ENCODE data around the gene CCDC188.

The CCDC188 gene

DNA sequence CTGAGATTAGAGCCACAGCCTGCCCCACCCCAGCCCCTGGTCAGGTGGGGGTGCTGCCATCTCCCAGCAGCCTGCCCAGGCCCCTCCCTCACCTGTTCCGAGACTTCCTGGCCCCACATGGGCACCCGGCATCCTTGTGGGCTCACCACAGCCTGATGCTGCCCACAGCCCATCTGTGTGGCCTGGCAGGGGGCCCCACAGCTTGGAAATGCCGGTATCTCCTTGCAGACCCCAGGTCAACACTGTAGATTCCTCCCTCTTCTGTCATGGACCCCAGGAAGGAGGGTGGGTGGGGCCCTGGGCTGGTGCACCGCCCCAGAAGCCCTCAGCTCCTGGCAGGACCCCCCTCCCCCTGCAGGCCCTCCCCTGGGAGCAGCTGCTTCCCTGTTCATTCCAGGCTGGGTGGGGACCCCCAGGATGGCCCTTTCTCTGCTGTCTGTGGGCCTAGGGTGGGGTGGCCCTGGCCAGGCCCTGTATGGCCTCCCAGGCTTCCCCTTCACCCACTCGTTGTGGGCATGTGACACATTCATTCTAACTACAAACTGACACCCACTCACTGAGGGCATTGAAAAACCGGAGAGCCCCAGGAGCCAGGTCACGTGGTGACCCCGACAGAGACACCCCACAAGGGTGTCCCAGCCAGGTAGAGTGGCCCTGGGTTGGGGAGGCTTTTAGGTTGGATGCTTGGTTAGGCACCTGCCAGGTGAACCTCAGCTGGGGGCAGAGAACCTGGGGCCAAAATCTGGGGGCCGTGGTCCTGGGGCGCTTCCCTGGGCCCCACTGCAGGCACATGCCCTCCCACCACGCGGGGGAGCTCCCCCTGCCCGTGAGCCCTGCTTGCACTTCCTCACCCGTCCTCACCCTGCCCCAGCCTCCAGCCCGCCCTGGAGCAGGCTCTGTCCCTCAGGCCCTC lies 44.1 kb upstream of the CCDC188 start:
- TF ChIP-seq GABPA (IDR thresholded peaks at IDR 0.05; ENCODE audit: low read depth) (no peak), SPI1 (IDR thresholded peaks at IDR 0.05; ENCODE audit: borderline replicate concordance, low read depth) (no peak), POLR2AphosphoS5 (IDR thresholded peaks at IDR 0.05; ENCODE audit: low read depth) (no peak)
- TF ChIP-seq, protein P1, sequence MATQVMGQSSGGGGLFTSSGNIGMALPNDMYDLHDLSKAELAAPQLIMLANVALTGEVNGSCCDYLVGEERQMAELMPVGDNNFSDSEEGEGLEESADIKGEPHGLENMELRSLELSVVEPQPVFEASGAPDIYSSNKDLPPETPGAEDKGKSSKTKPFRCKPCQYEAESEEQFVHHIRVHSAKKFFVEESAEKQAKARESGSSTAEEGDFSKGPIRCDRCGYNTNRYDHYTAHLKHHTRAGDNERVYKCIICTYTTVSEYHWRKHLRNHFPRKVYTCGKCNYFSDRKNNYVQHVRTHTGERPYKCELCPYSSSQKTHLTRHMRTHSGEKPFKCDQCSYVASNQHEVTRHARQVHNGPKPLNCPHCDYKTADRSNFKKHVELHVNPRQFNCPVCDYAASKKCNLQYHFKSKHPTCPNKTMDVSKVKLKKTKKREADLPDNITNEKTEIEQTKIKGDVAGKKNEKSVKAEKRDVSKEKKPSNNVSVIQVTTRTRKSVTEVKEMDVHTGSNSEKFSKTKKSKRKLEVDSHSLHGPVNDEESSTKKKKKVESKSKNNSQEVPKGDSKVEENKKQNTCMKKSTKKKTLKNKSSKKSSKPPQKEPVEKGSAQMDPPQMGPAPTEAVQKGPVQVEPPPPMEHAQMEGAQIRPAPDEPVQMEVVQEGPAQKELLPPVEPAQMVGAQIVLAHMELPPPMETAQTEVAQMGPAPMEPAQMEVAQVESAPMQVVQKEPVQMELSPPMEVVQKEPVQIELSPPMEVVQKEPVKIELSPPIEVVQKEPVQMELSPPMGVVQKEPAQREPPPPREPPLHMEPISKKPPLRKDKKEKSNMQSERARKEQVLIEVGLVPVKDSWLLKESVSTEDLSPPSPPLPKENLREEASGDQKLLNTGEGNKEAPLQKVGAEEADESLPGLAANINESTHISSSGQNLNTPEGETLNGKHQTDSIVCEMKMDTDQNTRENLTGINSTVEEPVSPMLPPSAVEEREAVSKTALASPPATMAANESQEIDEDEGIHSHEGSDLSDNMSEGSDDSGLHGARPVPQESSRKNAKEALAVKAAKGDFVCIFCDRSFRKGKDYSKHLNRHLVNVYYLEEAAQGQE (IDR thresholded peaks at IDR 0.05; ENCODE audit: insufficient replicate concordance, low read depth): no peak
- TF ChIP-seq, protein P2, sequence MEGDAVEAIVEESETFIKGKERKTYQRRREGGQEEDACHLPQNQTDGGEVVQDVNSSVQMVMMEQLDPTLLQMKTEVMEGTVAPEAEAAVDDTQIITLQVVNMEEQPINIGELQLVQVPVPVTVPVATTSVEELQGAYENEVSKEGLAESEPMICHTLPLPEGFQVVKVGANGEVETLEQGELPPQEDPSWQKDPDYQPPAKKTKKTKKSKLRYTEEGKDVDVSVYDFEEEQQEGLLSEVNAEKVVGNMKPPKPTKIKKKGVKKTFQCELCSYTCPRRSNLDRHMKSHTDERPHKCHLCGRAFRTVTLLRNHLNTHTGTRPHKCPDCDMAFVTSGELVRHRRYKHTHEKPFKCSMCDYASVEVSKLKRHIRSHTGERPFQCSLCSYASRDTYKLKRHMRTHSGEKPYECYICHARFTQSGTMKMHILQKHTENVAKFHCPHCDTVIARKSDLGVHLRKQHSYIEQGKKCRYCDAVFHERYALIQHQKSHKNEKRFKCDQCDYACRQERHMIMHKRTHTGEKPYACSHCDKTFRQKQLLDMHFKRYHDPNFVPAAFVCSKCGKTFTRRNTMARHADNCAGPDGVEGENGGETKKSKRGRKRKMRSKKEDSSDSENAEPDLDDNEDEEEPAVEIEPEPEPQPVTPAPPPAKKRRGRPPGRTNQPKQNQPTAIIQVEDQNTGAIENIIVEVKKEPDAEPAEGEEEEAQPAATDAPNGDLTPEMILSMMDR (IDR thresholded peaks at IDR 0.05; ENCODE audit: insufficient read depth, low read length): no peak
- H3K27ac ChIP-seq (replicated peaks): no peak overlapping the region
- no peak for DNase-seq (ENCODE audit: low read depth in 1 of 2, low spot score in 1 of 2)
- H3K4me3 ChIP-seq (replicated peaks; ENCODE audit: insufficient read depth, low read length): no peak overlapping the region
- no peaks in the 10 kb centered on the region for H3K27me3 ChIP-seq (ENCODE audit: insufficient read depth, poor library complexity, severe bottlenecking)

DNA sequence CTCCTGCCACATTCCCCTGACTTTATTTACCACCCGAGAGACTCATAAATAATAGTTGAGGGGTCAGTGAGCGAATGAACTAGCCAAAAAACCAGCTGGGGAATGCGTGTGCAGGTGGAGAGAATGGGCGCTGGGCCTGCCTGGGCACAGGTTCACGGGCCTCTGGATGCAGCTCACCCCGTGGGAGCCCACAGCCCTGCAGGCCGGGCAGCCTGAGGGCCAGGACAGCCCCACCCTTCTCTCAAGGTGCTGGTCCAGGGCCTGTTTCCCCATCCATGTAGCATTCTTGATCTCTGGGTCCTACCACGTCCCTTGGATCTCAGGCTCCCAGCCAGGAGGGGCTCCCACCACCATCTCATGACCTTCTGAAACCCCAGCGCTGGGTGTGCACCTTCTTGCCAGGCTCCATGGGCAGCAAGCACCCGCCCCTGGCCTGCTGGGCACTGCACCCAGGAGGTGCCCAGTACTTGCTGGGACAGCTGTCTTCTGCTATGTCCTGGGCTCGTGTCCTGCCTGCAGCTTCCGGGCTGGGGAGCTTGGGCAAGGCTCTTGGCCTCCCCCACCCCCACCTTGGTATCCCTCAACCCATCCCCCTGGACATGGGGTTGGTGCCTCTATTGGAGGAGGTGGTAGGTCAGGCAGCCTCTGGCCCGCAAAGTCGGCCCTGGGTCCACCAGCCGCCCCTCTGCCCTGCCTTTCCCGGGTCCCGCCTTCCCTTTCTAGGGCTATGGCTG lies 43.1 kb upstream of the CCDC188 start:
- Histone ChIP-seq H3K4me3 (replicated peaks; ENCODE audit: insufficient read depth, low read length) (no peak overlapping the region), H3K27me3 (ENCODE audit: insufficient read depth, poor library complexity, severe bottlenecking) (no peaks in the 10 kb centered on the region), H3K27ac (replicated peaks) (no peak overlapping the region)
- no peak for DNase-seq (ENCODE audit: low read depth in 1 of 2, low spot score in 1 of 2)
- TF ChIP-seq, protein P1 (IDR thresholded peaks at IDR 0.05; ENCODE audit: insufficient replicate concordance, low read depth): no peak
- TF ChIP-seq SPI1 (IDR thresholded peaks at IDR 0.05; ENCODE audit: borderline replicate concordance, low read depth) (no peak), POLR2AphosphoS5 (IDR thresholded peaks at IDR 0.05; ENCODE audit: low read depth) (no peak), GABPA (IDR thresholded peaks at IDR 0.05; ENCODE audit: low read depth) (no peak)
- TF ChIP-seq, protein P2 (IDR thresholded peaks at IDR 0.05; ENCODE audit: insufficient read depth, low read length): no peak

DNA sequence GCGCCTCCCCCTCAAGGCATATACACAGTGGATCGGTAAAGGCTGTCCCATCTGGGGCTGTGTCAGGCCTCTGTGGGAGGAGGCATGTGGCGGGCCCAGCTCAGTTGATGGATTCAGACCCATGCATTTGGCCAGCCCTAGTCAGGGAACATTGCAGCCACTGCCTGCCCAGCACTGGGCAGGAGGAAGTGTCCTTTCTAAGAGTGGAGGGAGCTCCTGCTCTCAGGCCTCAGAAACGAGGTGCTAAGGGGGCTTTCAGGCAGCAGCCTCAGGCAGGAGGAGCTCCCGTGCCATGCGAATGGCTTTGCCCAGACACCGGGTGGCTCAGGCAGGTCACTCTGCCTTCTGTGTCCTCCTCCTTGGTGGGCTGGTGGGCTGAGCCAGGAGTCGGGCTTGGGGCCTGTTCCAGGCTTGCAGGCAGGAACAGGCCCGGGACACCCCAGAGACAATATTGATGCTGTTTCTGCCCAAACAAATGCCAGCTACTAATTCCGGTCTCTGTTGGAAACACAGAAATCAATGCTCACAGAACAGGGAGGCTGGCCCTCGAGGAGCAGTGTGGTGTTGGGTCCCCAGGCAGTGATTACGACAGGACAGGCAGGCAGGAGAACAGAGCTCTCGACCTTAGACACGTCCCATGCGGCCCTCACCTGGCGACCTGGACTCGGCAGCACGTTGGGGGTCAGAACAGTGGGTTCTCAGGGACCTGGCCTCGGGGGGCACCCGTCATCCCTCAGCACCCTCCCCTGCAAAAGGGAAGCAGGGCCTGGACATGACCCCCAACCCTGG lies 42.3 kb upstream of the CCDC188 start:
- Histone ChIP-seq H3K4me3 (replicated peaks; ENCODE audit: insufficient read depth, low read length) (no peak overlapping the region), H3K27me3 (ENCODE audit: insufficient read depth, poor library complexity, severe bottlenecking) (no peaks in the 10 kb centered on the region), H3K27ac (replicated peaks) (no peak overlapping the region)
- TF ChIP-seq, protein P2 (IDR thresholded peaks at IDR 0.05; ENCODE audit: insufficient read depth, low read length): no peak
- TF ChIP-seq, protein P1 (IDR thresholded peaks at IDR 0.05; ENCODE audit: insufficient replicate concordance, low read depth): no peak
- TF ChIP-seq GABPA (IDR thresholded peaks at IDR 0.05; ENCODE audit: low read depth) (no peak), SPI1 (IDR thresholded peaks at IDR 0.05; ENCODE audit: borderline replicate concordance, low read depth) (no peak)
- DNase-seq (ENCODE audit: low read depth in 1 of 2, low spot score in 1 of 2): no peak
